ENCODE results near the gene HMGB1.

- TF ChIP-seq, protein P1, sequence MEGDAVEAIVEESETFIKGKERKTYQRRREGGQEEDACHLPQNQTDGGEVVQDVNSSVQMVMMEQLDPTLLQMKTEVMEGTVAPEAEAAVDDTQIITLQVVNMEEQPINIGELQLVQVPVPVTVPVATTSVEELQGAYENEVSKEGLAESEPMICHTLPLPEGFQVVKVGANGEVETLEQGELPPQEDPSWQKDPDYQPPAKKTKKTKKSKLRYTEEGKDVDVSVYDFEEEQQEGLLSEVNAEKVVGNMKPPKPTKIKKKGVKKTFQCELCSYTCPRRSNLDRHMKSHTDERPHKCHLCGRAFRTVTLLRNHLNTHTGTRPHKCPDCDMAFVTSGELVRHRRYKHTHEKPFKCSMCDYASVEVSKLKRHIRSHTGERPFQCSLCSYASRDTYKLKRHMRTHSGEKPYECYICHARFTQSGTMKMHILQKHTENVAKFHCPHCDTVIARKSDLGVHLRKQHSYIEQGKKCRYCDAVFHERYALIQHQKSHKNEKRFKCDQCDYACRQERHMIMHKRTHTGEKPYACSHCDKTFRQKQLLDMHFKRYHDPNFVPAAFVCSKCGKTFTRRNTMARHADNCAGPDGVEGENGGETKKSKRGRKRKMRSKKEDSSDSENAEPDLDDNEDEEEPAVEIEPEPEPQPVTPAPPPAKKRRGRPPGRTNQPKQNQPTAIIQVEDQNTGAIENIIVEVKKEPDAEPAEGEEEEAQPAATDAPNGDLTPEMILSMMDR (IDR thresholded peaks at IDR 0.05): no peak
- TF ChIP-seq POLR2A (IDR thresholded peaks at IDR 0.05): no peak
These were observed 1.1 kb upstream of the HMGB1 start for GRCh38 chr13:30466841-30467252.

All from uterus (tissue), 2 donors.